K562 (cell line): ENCODE data around the gene NAA80. TPM values are rescaled to one million over a fixed set of nuclear protein-coding genes. Genes with fewer than 3 reads are reported as not detected.

Experiments used
- AFF4 ChIP-seq: sonication (generic); formaldehyde crosslinking; IDR thresholded peaks from 2 replicates; pipeline ENCODE4 v1.8.0; 2023; ENCODE audit warnings: mild to moderate bottlenecking, missing genetic modification reagents
- ARID2 ChIP-seq: fragments of 450-650 bp; IDR thresholded peaks from 2 replicates; pipeline ENCODE4 v1.6.1; 2017; ENCODE audit warnings: antibody characterized with exemption, mild to moderate bottlenecking
- BCL6 ChIP-seq: fragments of 250-450 bp; sonication (Bioruptor Pico); IDR thresholded peaks from 2 replicates; pipeline ENCODE4 v1.4.0; 2020
- CEBPZ ChIP-seq: fragments of 150-350 bp; IDR thresholded peaks from 2 replicates; pipeline ENCODE4 v1.6.1; 2014; ENCODE audit warnings: low read depth, mild to moderate bottlenecking, low read length, borderline replicate concordance
- EP400 ChIP-seq: fragments of 450-650 bp; IDR thresholded peaks from 2 replicates; pipeline ENCODE4 v1.6.1; 2017; ENCODE audit warnings: antibody characterized with exemption, mild to moderate bottlenecking, moderate library complexity
- ETS1 ChIP-seq: conservative IDR thresholded peaks from 2 replicates; pipeline ENCODE4 v1.6.1; 2011; ENCODE audit warnings: low read depth, mild to moderate bottlenecking, low read length; ENCODE audit not compliant: control insufficient read depth
- FOXJ2 ChIP-seq: fragments of 200-800 bp; sonication (Bioruptor generic); IDR thresholded peaks from 2 replicates; pipeline ENCODE4 v1.6.1; 2016; ENCODE audit warnings: missing genetic modification characterization, missing compliant biosample characterization
- LARP7 ChIP-seq: fragments of 450-650 bp; IDR thresholded peaks from 2 replicates; pipeline ENCODE4 v1.6.1; 2016
- LCOR ChIP-seq: sonication (generic); formaldehyde crosslinking; IDR thresholded peaks from 2 replicates; pipeline ENCODE4 v1.8.0; 2022; ENCODE audit warnings: mild to moderate bottlenecking, missing genetic modification reagents
- MEF2A ChIP-seq: IDR thresholded peaks from 2 replicates; pipeline ENCODE4 v1.6.1; 2011; ENCODE audit warnings: low read depth, mild to moderate bottlenecking, low read length, moderate library complexity; ENCODE audit not compliant: control insufficient read depth
- NEUROD1 ChIP-seq: fragments of 150-350 bp; IDR thresholded peaks from 2 replicates; pipeline ENCODE4 v1.6.1; 2014; ENCODE audit warnings: borderline replicate concordance, low read length, low read depth; ENCODE audit not compliant: partially characterized antibody
- NFXL1 ChIP-seq: fragments of 450-650 bp; formaldehyde crosslinking; IDR thresholded peaks from 2 replicates; pipeline ENCODE4 v1.4.0; 2021; ENCODE audit warnings: mild to moderate bottlenecking
- NR1H2 ChIP-seq: sonication (generic); formaldehyde crosslinking; IDR thresholded peaks from 2 replicates; pipeline ENCODE4 v1.4.0; 2020; ENCODE audit warnings: mild to moderate bottlenecking, missing genetic modification reagents
- PHTF2 ChIP-seq: fragments of 250-450 bp; sonication (Bioruptor Pico); IDR thresholded peaks from 2 replicates; pipeline ENCODE4 v1.5.0; 2021; ENCODE audit warnings: mild to moderate bottlenecking
- SMARCE1 ChIP-seq: fragments of 450-650 bp; IDR thresholded peaks from 2 replicates; pipeline ENCODE4 v1.7.1; 2016; ENCODE audit warnings: mild to moderate bottlenecking
- ZNF507 ChIP-seq: conservative IDR thresholded peaks from 2 replicates; pipeline ENCODE4 v1.6.1; 2017; ENCODE audit warnings: missing genetic modification characterization, missing compliant biosample characterization
- polyA plus RNA-seq, 8 experiments: library from polyadenylated mRNA; depleted of rRNA in 4 of 8; stranded (reverse) in 5 of 8; unstranded in 3 of 8; fragments of >200 nt; fragmentation: Nextera tagmentation in 2 of 8; fragmentation: Illumina TruSeq in 1 of 8; extraction: Ambion mirVana in 2 of 8; extraction: Trizol in 1 of 8; gene quantifications; 2 replicates each; pipeline versions ENCODE4 v1.2.1 to v1.2.3, GENCODE V29; 2011 to 2014; ENCODE audit warnings: inconsistent platforms in 1 of 8, missing spikeins in 1 of 8
- total RNA-seq, 7 experiments: library from RNA; depleted of rRNA in 6 of 7; stranded (reverse); fragments of >200 nt in 6 of 7; fragmentation: Illumina TruSeq in 2 of 7; extraction: Trizol in 2 of 7; gene quantifications; 2 replicates each; pipeline versions ENCODE4 v1.2.1 to v1.2.3, GENCODE V29; 2011 to 2021; ENCODE audit warnings: low replicate concordance in 1 of 7
- TF ChIP-seq, protein P1 (sequence below): sonication (generic); formaldehyde crosslinking; IDR thresholded peaks from 2 replicates; pipeline ENCODE4 v1.8.0; 2023; ENCODE audit warnings: mild to moderate bottlenecking, missing genetic modification reagents
- TF ChIP-seq, protein P2 (sequence below): fragments of 250-450 bp; sonication (Bioruptor Pico); IDR thresholded peaks from 2 replicates; pipeline ENCODE4 v1.8.0; 2022; ENCODE audit warnings: inconsistent platforms

Gene NAA80
- total and polyA plus RNA-seq, 9 of the 15 experiments (the other 6 are each of a cell fraction or from before 2014, with no cell fraction given): 0.82 to 24.0 (median 8.6) TPM

- TF ChIP-seq, protein P1, sequence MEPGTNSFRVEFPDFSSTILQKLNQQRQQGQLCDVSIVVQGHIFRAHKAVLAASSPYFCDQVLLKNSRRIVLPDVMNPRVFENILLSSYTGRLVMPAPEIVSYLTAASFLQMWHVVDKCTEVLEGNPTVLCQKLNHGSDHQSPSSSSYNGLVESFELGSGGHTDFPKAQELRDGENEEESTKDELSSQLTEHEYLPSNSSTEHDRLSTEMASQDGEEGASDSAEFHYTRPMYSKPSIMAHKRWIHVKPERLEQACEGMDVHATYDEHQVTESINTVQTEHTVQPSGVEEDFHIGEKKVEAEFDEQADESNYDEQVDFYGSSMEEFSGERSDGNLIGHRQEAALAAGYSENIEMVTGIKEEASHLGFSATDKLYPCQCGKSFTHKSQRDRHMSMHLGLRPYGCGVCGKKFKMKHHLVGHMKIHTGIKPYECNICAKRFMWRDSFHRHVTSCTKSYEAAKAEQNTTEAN: no peak
- TF ChIP-seq LARP7 (no peak), LCOR (CRISPR knock-in tag) (no peak), PHTF2 (CRISPR knock-in tag) (no peak), NR1H2 (CRISPR knock-in tag) (no peak), NEUROD1 (no peak), EP400 (0 out of 2 replicates have a peak, but pooled peaks have one; percentile 31), MEF2A (no peak), ZNF507 (tag) (no peak), AFF4 (CRISPR knock-in tag) (no peak), ARID2 (no peak), CEBPZ (no peak), BCL6 (CRISPR knock-in tag) (no peak), ETS1 (peak; percentile 67; the same call in 1 of the 2 replicates), SMARCE1 (no peak), FOXJ2 (tag) (no peak), NFXL1 (no peak)
- TF ChIP-seq, protein P2, sequence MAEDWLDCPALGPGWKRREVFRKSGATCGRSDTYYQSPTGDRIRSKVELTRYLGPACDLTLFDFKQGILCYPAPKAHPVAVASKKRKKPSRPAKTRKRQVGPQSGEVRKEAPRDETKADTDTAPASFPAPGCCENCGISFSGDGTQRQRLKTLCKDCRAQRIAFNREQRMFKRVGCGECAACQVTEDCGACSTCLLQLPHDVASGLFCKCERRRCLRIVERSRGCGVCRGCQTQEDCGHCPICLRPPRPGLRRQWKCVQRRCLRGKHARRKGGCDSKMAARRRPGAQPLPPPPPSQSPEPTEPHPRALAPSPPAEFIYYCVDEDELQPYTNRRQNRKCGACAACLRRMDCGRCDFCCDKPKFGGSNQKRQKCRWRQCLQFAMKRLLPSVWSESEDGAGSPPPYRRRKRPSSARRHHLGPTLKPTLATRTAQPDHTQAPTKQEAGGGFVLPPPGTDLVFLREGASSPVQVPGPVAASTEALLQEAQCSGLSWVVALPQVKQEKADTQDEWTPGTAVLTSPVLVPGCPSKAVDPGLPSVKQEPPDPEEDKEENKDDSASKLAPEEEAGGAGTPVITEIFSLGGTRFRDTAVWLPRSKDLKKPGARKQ (CRISPR knock-in tag): no peak
These were observed 21.7 kb upstream of the NAA80 start (continued) for GRCh38 chr3:50320853-50321335.
